Muscle layer of colon (tissue), 2 donors: ENCODE results near the gene OLA1.

ENCODE experiments used
- H3K27ac ChIP-seq: one replicate; pipeline ENCODE4 v1.7.0; 2013; ENCODE audit warnings: low read depth, mild to moderate bottlenecking, low read length, moderate library complexity
- H3K27me3 ChIP-seq, 2 donors: one replicate each; pipeline ENCODE4 v1.7.0; 2013; ENCODE audit warnings: low read length in 2 of 2, mild to moderate bottlenecking in 2 of 2; ENCODE audit not compliant: insufficient read depth in 2 of 2, control insufficient read depth in 1 of 2
- H3K36me3 ChIP-seq: one replicate; pipeline ENCODE4 v1.7.0; 2013; ENCODE audit warnings: mild to moderate bottlenecking, low read length; ENCODE audit not compliant: insufficient read depth
- H3K4me1 ChIP-seq: one replicate; pipeline ENCODE4 v1.7.0; 2013; ENCODE audit warnings: mild to moderate bottlenecking, low read length; ENCODE audit not compliant: insufficient read depth
- H3K4me3 ChIP-seq, 2 donors: one replicate each; pipeline ENCODE4 v1.7.0; 2013; ENCODE audit warnings: low read length in 2 of 2, low read depth in 1 of 2, mild to moderate bottlenecking in 1 of 2, moderate library complexity in 1 of 2
- H3K9ac ChIP-seq: one replicate; pipeline ENCODE4 v1.7.0; 2013; ENCODE audit warnings: low read length
- H3K9me3 ChIP-seq: one replicate; pipeline ENCODE4 v1.7.0; 2013; ENCODE audit warnings: mild to moderate bottlenecking, low read length
- donor health status: abdominal sarcoma.
- donor health status: Adenocarcinoma of cecum.

The OLA1 gene

GRCh38 chr2:174145827-174146226, 102.5 kb downstream of the OLA1 start:
- no peak overlapping the region for H3K9ac ChIP-seq
- no peak overlapping the region for H3K4me3 ChIP-seq
- H3K27me3 ChIP-seq = no peaks in the 10 kb centered on the region

DNA sequence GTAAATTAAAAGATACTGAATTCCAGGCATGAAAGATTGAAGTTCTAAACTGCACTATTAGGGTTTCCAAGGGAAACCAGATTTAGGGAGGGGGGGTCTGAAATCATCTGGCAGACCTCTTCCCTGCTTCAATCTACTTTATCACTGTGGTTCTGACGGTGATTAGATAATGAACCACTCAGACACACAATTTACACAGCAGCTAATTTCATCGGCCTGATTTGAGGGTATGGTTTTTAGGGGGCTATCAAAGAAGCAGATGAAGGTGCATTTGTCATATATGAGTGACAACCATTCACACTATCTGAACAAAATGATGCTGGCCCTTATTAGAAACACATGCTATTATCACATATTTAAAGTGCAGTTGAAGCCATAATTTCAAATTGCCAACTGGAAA, 106.0 kb downstream of the OLA1 start:
- H3K36me3 ChIP-seq = no peaks in the 10 kb centered on the region
- no peaks in the 10 kb centered on the region for H3K9me3 ChIP-seq
- H3K27ac ChIP-seq = no peak overlapping the region
- no peak overlapping the region for H3K4me3 ChIP-seq
- no peak overlapping the region for H3K9ac ChIP-seq
- H3K27me3 ChIP-seq = no peaks in the 10 kb centered on the region
- no peaks in the 10 kb centered on the region for H3K4me1 ChIP-seq

More at GRCh38 chr2:174145827-174146226, 102.5 kb downstream of the OLA1 start:
- H3K27ac ChIP-seq = no peak overlapping the region
- H3K36me3 ChIP-seq = no peaks in the 10 kb centered on the region
- no peaks in the 10 kb centered on the region for H3K9me3 ChIP-seq
- no peaks in the 10 kb centered on the region for H3K4me1 ChIP-seq

DNA sequence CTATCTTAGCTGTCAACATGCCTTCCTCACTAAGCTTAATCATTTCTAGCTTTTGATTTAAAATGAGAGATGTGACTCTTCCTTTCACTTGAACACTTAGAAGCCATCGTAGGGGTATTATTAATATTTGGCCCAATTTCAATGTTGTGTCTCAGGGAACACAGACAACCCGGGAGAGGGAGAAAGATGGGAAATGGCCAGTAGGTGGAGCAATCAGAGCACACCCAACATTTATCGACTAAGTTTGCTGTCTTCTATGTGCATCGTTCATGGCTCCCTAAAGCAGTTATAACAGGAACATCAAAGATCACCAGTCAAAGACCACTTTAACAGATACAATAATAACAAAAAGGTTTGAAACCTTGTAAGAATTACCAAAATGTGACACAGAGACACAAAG, 110.2 kb downstream of the OLA1 start:
- H3K9ac ChIP-seq = no peak overlapping the region
- H3K4me3 ChIP-seq = no peak overlapping the region
- no peaks in the 10 kb centered on the region for H3K9me3 ChIP-seq
- H3K27ac ChIP-seq = no peak overlapping the region
- no peaks in the 10 kb centered on the region for H3K36me3 ChIP-seq
- H3K4me1 ChIP-seq = no peaks in the 10 kb centered on the region
- no peaks in the 10 kb centered on the region for H3K27me3 ChIP-seq

DNA sequence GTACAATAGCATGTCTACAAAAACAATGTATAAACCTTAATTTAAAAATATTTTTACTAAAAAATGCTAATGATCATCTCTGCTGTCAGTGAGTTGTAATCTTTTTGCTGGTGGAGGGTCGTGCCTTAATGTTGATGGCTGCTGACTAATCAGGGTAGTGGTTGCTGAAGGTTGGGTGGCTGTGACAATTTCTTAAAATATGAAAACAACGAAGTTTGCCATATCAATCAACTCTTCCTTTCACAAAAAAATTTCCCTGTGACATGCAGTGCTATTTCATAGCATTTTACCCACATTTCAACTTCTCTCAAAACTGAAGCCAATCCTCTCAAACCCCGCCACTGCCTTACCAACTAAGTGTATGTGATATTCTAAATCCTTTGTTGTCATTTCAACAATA, 112.4 kb downstream of the OLA1 start:
- H3K27ac ChIP-seq = no peak overlapping the region
- H3K4me1 ChIP-seq = no peaks in the 10 kb centered on the region
- H3K4me3 ChIP-seq = no peak overlapping the region
- no peaks in the 10 kb centered on the region for H3K9me3 ChIP-seq
- H3K27me3 ChIP-seq = no peaks in the 10 kb centered on the region
- H3K9ac ChIP-seq = no peak overlapping the region
- H3K36me3 ChIP-seq = no peaks in the 10 kb centered on the region

- Histone ChIP-seq H3K9ac (no peak overlapping the region), H3K27ac (no peak overlapping the region), H3K4me3 (no peak overlapping the region), H3K4me1 (no peaks in the 10 kb centered on the region), H3K36me3 (no peaks in the 10 kb centered on the region), H3K9me3 (no peaks in the 10 kb centered on the region), H3K27me3 (no peaks in the 10 kb centered on the region)
Measured at GRCh38 chr2:174125090-174125489, 123.2 kb downstream of the OLA1 start.

- no peaks in the 10 kb centered on the region for H3K27me3 ChIP-seq
- no peaks in the 10 kb centered on the region for H3K4me1 ChIP-seq
Measured at GRCh38 chr2:174124181-174124580, 124.2 kb downstream of the OLA1 start.

GRCh38 chr2:174122185-174122584, 126.1 kb downstream of the OLA1 start:
- H3K9me3 ChIP-seq = no peaks in the 10 kb centered on the region
- H3K36me3 ChIP-seq = no peaks in the 10 kb centered on the region
- no peak overlapping the region for H3K4me3 ChIP-seq
- H3K9ac ChIP-seq = no peak overlapping the region
- no peaks in the 10 kb centered on the region for H3K27me3 ChIP-seq
- no peaks in the 10 kb centered on the region for H3K4me1 ChIP-seq
- H3K27ac ChIP-seq = no peak overlapping the region

More at GRCh38 chr2:174124181-174124580, 124.2 kb downstream of the OLA1 start:
- no peak overlapping the region for H3K9ac ChIP-seq
- H3K36me3 ChIP-seq = no peaks in the 10 kb centered on the region
- H3K27ac ChIP-seq = no peak overlapping the region
- H3K4me3 ChIP-seq = no peak overlapping the region
- H3K9me3 ChIP-seq = no peaks in the 10 kb centered on the region

DNA sequence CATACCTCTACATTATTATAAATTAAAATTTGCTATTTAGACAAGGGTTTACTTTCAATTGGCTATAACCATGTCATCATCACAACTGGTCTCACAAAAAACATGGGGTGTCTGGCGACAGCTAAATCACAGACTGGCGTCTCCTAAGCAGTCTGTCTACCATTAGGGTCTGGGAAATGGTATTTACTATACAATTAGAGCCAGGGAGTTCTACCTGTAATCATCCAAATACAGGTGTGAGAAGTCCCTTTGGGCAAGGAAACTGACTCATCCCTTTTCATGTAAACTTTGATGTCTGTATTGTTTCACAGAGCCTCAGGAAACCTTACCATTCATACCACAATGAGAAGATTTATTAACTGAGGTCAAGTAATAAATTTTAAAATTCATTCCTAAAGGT, 126.7 kb downstream of the OLA1 start:
- no peaks in the 10 kb centered on the region for H3K27me3 ChIP-seq
- no peak overlapping the region for H3K27ac ChIP-seq
- H3K4me3 ChIP-seq = no peak overlapping the region
- H3K36me3 ChIP-seq = no peaks in the 10 kb centered on the region
- no peaks in the 10 kb centered on the region for H3K4me1 ChIP-seq
- H3K9me3 ChIP-seq = no peaks in the 10 kb centered on the region
- no peak overlapping the region for H3K9ac ChIP-seq

DNA sequence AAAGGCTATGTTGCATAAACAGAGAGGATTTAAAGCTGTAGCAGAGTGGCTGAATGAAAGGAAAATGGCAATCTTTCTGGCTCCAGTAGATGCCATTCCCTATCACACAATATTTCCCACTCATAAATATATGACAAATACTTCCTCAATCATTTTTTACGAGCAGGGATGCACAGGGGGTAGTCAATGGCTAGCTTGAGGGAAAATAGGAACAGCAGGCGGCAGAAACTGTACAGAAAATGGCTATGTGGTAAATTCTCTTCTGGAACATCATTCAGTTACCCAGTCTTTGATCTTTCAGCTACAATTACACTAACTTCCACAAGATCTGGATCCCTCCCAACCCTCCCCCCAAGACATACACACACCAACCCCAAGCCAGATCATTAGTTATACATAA, 127.2 kb downstream of the OLA1 start:
- H3K4me1 ChIP-seq = no peaks in the 10 kb centered on the region
- no peak overlapping the region for H3K9ac ChIP-seq
- H3K4me3 ChIP-seq = no peak overlapping the region
- H3K27ac ChIP-seq = no peak overlapping the region
- H3K27me3 ChIP-seq = no peaks in the 10 kb centered on the region
- H3K36me3 ChIP-seq = no peaks in the 10 kb centered on the region
- H3K9me3 ChIP-seq = no peaks in the 10 kb centered on the region

GRCh38 chr2:174120346-174120745, 128.0 kb downstream of the OLA1 start:
- no peaks in the 10 kb centered on the region for H3K27me3 ChIP-seq
- H3K27ac ChIP-seq = no peak overlapping the region
- H3K9me3 ChIP-seq = no peaks in the 10 kb centered on the region
- no peak overlapping the region for H3K4me3 ChIP-seq
- H3K9ac ChIP-seq = no peak overlapping the region
- no peaks in the 10 kb centered on the region for H3K36me3 ChIP-seq
- no peaks in the 10 kb centered on the region for H3K4me1 ChIP-seq

DNA sequence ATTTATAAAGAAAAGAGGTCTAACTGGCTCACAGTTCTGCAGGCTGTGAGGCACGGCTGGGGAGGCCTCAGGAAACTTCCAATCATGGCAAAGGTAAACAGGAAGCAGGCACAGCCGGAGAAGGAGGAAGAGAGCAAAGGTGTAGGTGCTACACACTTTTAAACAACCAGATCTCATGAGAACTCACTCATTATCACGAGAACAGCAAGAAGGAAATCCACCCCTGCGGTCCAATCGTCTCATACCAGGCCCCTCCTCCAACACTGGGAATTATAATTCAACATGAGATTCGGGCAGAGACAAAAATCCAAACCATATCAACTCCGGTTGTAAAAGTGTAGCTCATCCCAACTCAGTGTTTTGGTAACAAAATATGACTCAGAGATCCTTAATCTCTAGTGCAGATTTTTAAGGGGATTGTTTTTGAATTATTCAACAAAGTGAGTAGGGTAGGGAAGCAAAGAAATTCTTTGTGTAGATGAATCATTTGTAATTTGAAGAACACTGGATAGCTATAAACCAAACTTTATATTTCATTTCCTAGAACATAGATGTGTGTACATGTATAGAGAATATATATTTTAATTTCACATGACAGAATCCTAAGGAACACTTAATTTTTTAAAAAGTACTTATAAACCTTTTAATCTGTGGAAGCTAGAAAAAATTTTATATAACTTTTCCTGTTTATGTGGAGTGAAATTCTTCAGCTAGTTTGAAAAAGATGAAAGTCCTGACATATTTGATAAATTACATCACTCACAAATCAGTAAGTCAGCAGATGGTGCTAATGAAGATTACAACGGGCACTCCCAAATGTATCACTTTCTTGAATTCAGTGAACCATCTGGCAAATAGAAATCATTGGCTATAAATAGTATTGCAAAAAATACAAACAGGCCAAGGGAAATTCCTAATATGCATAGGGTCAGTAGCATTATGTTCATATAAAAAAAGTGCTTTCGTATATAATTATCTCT, 130.1 kb downstream of the OLA1 start:
- Histone ChIP-seq H3K27me3 (no peaks in the 10 kb centered on the region), H3K4me1 (no peaks in the 10 kb centered on the region), H3K36me3 (no peaks in the 10 kb centered on the region), H3K9me3 (no peaks in the 10 kb centered on the region), H3K4me3 (no peak overlapping the region), H3K27ac (no peak overlapping the region), H3K9ac (no peak overlapping the region)

GRCh38 chr2:174112073-174112472, 136.3 kb downstream of the OLA1 start:
- Histone ChIP-seq H3K9ac (no peak overlapping the region), H3K27ac (no peak overlapping the region), H3K27me3 (no peaks in the 10 kb centered on the region), H3K9me3 (no peaks in the 10 kb centered on the region), H3K4me1 (no peaks in the 10 kb centered on the region), H3K36me3 (no peaks in the 10 kb centered on the region), H3K4me3 (no peak overlapping the region)
